Dermis microvascular lymphatic vessel endothelial cell (primary cell): ENCODE data around the gene METAP1D. TPM values are rescaled to one million over a fixed set of nuclear protein-coding genes. Genes with fewer than 3 reads are reported as not detected.

Experiments used
- total RNA-seq: library from RNA; depleted of rRNA; stranded (reverse); fragments of >200 nt; gene quantifications from 2 replicates; pipeline ENCODE4 v1.2.1, GENCODE V29; 2014

The METAP1D gene
- total RNA-seq, 1 donor from 2014 or later = 2.4 TPM

Other genes starting within 250 kb of the METAP1D start
- gene SLC25A12, start 105.7 kb upstream of the METAP1D start, total RNA-seq = 9.9 and 11.8 TPM in 2 replicates
- 23.5 and 28.8 TPM in 2 replicates for gene HAT1, start 77.5 kb upstream of the METAP1D start, total RNA-seq
- gene DLX1, start 85.6 kb downstream of the METAP1D start, total RNA-seq = under 0.01 TPM in 1 of 2 replicates, not detected in the other
- not detected in 2 replicates for gene DLX2, start 102.9 kb downstream of the METAP1D start, total RNA-seq